Mammary epithelial cell (primary cell): Measurements from ENCODE around the gene DOK6.

Experiments
- CTCF ChIP-seq, 2 donors: IDR thresholded peaks in 1 of 2; conservative IDR thresholded peaks in 1 of 2; 2 replicates each; pipeline ENCODE4 v1.5.1; 2011 to 2012; ENCODE audit warnings: inconsistent platforms in 2 of 2, low read length in 2 of 2, mild to moderate bottlenecking in 2 of 2, control low read depth in 1 of 2, low read depth in 1 of 2; ENCODE audit not compliant: insufficient read depth in 1 of 2; ENCODE audit errors: extremely low read depth in 1 of 2
- EZH2 ChIP-seq: IDR thresholded peaks from 2 replicates; pipeline ENCODE4 v1.6.1; 2012; ENCODE audit warnings: low read length, inconsistent platforms, borderline replicate concordance

- no peak for TF ChIP-seq CTCF (conservative IDR thresholded peaks at IDR 0.05 in 1 of 2, IDR thresholded peaks at IDR 0.05 in 1 of 2; ENCODE audit: extremely low read depth in 1 of 2, insufficient read depth in 1 of 2, low read depth in 1 of 2, low read length in 2 of 2)
- no peak for TF ChIP-seq EZH2
Observed at GRCh38 chr18:69495338-69495737, 94.7 kb downstream of the DOK6 start.
